ENCODE data around the gene MACROD2. TPM values are rescaled to one million over a fixed set of nuclear protein-coding genes. Genes with fewer than 3 reads are reported as not detected.

Gene MACROD2
- total and polyA plus RNA-seq, 11 donors = 0.54 to 5.4 (median 2.4) TPM

DNA sequence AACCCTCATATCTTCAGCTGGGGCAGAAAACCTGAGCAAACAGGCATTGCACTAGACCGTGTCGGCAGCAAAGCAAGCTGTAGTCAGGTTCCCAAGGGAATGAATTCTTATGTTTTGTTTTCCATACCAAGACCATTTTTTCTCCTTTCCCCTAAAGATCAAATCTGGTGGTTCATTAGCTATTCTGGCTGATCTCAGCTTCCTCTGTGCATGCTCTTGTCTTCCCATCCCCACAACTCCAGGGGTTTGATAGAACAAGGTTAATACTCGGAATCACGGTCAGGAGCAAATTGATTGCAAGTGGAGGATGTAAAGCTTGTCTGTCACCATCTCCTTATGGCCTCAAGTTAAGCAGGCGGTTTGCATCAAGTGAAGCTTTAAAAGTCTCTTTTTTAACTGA is 1799.1 kb downstream of the MACROD2 start:
- no peaks in the 10 kb centered on the region for H3K9me3 ChIP-seq
- no peak for DNase-seq
- H3K27me3 ChIP-seq = no peaks in the 10 kb centered on the region
- WGBS, 4 donors = 61 to 78% (median 71%) methylated on average over 5 of the region's 5 CpGs
- intact Hi-C loops (cut with DNase I) = no loop called here
- no peak overlapping the region for H3K27ac ChIP-seq
- no peaks in the 10 kb centered on the region for H3K36me3 ChIP-seq
- no peak overlapping the region for H3K4me3 ChIP-seq
- no peak for ATAC-seq
- no peaks in the 10 kb centered on the region for H3K4me1 ChIP-seq
- TF ChIP-seq, protein P1, sequence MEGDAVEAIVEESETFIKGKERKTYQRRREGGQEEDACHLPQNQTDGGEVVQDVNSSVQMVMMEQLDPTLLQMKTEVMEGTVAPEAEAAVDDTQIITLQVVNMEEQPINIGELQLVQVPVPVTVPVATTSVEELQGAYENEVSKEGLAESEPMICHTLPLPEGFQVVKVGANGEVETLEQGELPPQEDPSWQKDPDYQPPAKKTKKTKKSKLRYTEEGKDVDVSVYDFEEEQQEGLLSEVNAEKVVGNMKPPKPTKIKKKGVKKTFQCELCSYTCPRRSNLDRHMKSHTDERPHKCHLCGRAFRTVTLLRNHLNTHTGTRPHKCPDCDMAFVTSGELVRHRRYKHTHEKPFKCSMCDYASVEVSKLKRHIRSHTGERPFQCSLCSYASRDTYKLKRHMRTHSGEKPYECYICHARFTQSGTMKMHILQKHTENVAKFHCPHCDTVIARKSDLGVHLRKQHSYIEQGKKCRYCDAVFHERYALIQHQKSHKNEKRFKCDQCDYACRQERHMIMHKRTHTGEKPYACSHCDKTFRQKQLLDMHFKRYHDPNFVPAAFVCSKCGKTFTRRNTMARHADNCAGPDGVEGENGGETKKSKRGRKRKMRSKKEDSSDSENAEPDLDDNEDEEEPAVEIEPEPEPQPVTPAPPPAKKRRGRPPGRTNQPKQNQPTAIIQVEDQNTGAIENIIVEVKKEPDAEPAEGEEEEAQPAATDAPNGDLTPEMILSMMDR (IDR thresholded peaks at IDR 0.05) = no peak
- no peak for TF ChIP-seq POLR2A (IDR thresholded peaks at IDR 0.05)

DNA sequence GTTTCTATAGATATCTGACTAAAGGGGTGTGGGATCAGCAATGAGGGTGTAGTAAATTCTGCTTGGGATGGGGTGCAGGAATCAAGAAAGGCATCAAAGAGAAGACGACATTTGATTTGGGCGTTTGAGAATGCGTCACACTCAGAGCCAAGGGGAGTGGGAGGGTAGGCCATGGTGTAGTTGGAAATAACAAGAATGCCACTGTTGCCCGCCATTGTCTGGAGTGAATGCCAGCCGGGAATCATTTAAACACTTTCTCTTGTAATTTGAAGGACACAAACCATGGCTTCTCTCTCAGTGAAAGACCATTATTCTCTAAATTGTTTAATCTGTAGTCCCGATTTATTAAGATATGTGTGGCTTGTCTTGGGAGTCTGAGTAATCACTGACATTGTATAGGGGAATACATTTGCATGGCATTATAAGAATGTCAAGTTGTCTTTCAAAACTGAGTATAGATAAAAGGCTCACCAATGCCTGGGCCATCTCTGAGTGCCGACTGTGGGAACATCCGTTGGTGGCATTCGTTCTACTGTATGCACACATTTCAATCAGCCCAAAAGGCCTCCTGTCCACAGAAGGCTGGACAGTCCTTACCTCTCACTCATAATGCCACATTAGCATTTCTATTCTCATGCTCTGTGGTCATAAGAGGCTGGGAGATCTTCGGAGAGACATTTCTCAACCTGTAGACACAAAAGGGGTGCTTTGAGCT is 1800.1 kb downstream of the MACROD2 start:
- TF ChIP-seq, protein P1 (IDR thresholded peaks at IDR 0.05) = no peak
- no peak for TF ChIP-seq POLR2A (IDR thresholded peaks at IDR 0.05)
- H3K9me3 ChIP-seq = no peaks in the 10 kb centered on the region
- no peaks in the 10 kb centered on the region for H3K27me3 ChIP-seq
- no peak for ATAC-seq
- DNase-seq = no peak
- H3K4me3 ChIP-seq = no peak overlapping the region
- H3K27ac ChIP-seq = no peak overlapping the region
- no peaks in the 10 kb centered on the region for H3K4me1 ChIP-seq
- H3K36me3 ChIP-seq = no peaks in the 10 kb centered on the region
- intact Hi-C loops (cut with DNase I) = no loop called here
- WGBS, 4 donors = 71 to 93% (median 87%) methylated on average over 10 of the region's 10 CpGs

DNA sequence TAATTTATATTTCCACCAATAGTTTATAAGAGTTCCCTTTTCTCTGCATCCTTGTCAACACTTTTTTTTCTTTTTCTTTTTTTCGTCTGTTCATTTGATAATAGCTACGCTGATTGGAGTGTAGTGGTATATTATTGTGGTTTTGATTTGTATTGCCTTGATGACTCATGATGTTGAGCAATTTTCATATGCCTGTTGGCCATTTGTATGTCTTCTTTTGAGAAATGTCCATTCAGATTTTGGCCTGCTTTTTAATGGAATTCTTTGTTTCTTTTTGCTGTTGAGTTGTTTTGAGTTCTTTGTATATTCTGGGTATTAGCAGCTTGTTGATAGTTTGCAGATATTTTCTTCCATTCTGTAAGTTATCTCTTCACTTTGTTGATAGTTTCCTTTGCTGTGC is 1804.6 kb downstream of the MACROD2 start:
- no peaks in the 10 kb centered on the region for H3K27me3 ChIP-seq
- H3K4me3 ChIP-seq = no peak overlapping the region
- no peaks in the 10 kb centered on the region for H3K4me1 ChIP-seq
- H3K9me3 ChIP-seq = no peaks in the 10 kb centered on the region
- no peak for DNase-seq
- TF ChIP-seq, protein P1 (IDR thresholded peaks at IDR 0.05) = no peak
- TF ChIP-seq POLR2A (IDR thresholded peaks at IDR 0.05) = no peak
- 70 to 82% (median 76%) methylated on average over 2 of the region's 2 CpGs for WGBS, 4 donors
- intact Hi-C loops (cut with DNase I) = no loop called here
- no peak for ATAC-seq
- H3K27ac ChIP-seq = no peak overlapping the region
- H3K36me3 ChIP-seq = no peaks in the 10 kb centered on the region

DNA sequence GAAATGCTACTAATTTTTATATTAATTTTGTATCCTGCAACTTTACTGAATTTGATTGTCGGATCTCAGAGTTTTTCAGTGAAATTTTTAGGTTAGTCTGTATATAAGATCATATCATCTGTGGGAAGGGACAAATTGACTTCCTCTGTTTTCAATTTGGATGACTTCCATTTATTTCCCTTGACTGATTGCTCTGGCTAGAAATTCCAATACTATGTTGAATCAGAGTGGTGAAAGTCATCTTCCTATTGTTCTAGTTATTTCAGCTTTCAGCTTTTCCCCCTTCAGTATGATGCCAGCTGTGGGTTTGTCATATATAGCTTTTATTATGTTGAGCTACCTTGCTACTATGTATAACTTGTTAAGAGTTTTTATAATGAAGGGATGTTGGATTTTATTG is 1806.7 kb downstream of the MACROD2 start:
- Histone ChIP-seq H3K36me3 (no peaks in the 10 kb centered on the region), H3K4me1 (no peaks in the 10 kb centered on the region), H3K4me3 (no peak overlapping the region), H3K9me3 (no peaks in the 10 kb centered on the region), H3K27ac (no peak overlapping the region), H3K27me3 (no peaks in the 10 kb centered on the region)
- 79 to 86% (median 83%) methylated on average over 1 of the region's 1 CpG for WGBS, 4 donors
- ATAC-seq = no peak
- DNase-seq = no peak
- TF ChIP-seq, protein P1 (IDR thresholded peaks at IDR 0.05) = no peak
- TF ChIP-seq POLR2A (IDR thresholded peaks at IDR 0.05) = no peak
- intact Hi-C loops (cut with DNase I) = no loop called here
